ENCODE results near the gene ROBO1.

ROBO1 gene

DNA sequence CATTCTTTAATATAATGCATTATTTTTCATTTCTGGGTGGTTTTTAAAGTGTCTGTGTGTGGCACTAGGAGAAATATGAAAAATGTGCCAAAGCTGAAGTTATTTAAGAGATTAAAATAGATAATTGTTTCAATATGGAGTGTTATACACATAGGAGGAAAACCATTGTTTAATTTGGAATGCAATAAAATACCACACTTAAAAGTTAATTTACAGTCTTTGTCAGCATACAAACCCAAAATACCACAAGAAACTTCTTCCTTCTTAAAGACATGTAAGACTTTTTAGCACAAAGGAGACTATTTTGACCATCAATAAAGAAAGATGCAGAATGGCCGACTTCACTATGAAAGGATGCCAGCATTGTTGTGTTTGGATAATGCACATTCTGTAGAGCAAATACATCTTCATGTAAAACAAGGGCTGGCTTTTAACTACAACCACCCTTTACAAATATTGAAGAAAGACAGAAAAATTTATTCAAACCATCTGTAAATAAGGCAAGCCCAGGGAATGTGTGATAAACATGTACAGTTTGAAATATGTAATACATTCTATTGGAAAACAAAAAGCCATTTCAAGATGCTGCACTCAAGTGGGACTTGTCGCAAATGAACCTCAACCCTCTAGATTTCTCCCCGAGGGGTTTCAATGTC, 1146.6 kb downstream of the ROBO1 start:
- no peak for DNase-seq (ENCODE audit: low read depth)

- DNase-seq (ENCODE audit: low read depth) = no peak
Measured at GRCh38 chr3:78614486-78614885, 1153.3 kb downstream of the ROBO1 start.

- DNase-seq (ENCODE audit: low read depth) = no peak
Measured at GRCh38 chr3:78613421-78613879, 1154.3 kb downstream of the ROBO1 start.

- no peak for DNase-seq (ENCODE audit: low read depth)
Measured at GRCh38 chr3:78611278-78611677, 1156.5 kb downstream of the ROBO1 start.

DNA sequence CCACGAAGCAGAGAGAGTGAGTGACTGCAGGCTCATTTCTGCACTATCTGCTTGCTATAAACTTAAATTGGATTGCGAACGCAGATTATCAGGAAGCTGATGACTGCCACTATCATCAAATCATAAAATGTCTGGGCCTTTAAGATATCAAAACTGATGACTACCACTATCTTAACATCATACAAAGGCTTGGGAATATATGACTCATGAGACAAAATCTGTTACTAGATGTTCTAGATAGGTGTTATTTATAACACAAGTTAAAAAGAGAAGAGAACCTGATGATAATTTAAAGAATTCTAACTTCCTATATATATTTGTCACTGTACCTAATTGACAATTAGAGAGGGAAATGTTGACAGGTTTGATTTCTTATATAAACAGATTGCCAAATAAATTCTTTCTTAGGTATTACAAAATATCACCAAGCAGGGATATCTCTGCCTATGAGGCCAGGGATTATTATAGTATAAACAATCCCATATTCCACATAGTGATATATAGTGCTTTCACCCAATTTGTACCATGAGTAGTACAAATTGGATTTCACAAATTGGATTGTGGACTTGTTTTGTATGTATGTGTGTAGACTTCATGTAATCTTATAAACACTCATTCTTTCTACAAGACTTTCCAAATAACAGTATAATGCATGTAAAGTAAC, 1157.2 kb downstream of the ROBO1 start:
- DNase-seq (ENCODE audit: low read depth) = no peak

- no peak for DNase-seq (ENCODE audit: low read depth)
Measured at GRCh38 chr3:78606756-78607155, 1161.0 kb downstream of the ROBO1 start.

- no peak for DNase-seq (ENCODE audit: low read depth)
Measured at GRCh38 chr3:78605178-78605577, 1162.6 kb downstream of the ROBO1 start.

DNA sequence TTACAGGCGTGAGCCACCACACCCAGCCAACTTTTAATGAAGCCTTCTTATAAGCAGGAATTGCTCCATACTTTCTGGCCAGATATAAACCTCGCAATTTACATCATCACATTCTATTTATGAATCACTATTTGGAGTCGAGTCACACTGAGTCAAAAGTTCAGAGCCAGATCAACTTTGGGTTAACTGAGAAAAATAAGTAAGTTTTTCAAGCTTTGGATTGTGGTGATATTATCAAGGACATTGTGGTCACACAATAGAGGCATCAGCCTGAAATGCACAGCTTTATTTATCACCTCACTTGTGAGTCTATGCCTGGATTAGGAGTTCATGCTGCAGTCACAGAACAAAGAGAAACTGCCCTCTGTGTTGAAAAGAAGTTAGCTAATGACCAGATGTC, 1163.5 kb downstream of the ROBO1 start:
- no peak for DNase-seq (ENCODE audit: low read depth)

DNA sequence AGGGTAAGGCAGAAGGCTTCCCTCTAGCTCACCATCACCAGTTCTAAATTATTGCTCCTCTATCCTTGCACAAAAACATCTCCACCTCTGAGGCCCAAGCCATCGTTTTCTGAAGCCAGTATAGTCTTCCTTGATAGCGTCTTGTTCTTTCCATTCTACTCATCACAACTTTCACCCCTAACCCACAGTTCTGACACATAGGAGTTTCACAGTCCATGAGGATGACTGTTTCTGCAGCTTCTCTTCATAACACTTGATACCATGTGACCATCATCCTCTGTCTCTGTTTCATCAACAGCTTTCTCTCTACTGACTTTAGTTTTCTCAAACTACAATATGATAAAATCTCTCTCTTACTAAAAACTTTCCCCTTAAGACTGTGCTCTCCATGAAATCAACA, 1166.5 kb downstream of the ROBO1 start:
- DNase-seq (ENCODE audit: low read depth) = no peak

DNA sequence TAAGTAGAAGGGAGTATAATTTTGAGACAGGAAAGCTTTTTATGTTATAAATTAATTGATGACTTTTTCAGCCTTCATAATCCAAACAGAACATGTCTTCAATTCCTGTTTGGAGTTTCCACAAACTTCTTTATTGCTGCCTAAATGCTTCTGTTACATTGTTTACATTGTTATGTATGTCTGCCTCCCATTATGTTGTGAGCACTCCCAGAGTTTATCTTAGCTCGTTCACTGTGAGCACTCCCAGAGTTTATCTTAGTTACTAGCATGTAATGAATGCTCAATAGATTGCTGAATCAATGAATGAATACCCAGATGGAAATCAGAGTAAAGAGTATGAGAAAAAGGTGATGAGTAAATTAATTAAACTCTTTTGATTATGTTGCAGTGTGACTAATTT, 1178.0 kb downstream of the ROBO1 start:
- no peak for DNase-seq (ENCODE audit: low read depth)

DNA sequence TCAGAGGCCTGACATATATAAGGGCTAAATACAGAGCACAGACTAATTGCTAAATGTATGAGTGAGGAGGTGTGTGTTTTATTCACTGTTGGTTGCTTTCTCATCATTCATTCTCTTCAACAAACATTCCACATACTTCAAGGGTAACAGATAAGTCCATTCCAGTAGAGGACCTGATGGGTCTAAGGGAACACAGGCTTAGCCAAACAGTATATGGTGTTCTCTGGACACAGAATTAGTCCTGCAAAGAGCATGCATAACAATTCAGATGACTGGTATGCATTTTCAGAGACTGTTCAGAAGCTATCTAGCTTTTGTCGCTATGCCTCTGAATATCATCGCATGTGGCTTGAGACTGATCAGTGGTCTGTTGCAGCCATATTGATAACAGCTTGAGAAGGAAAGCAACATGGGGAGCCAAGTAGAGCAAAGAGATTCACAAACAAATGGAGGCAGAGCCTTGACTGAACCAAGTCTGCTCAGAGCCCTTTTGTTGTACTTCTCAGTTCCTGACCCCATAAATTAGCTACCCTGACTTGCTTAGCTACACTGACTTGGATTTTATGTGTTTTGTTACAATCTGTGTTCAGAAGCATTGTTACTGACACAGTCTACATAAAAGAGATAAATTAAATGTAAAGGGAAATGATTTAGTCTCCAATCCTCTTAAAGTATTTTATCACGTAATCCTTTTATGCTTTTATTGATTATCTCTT, 1178.7 kb downstream of the ROBO1 start:
- DNase-seq (ENCODE audit: low read depth) = no peak

GRCh38 chr3:78580681-78581080, 1187.1 kb downstream of the ROBO1 start:
- DNase-seq (ENCODE audit: low read depth) = no peak

GRCh38 chr3:78571486-78571885, 1196.3 kb downstream of the ROBO1 start:
- no peak for DNase-seq (ENCODE audit: low read depth)

- no peak for DNase-seq (ENCODE audit: low read depth)
Measured at GRCh38 chr3:78570496-78570895, 1197.3 kb downstream of the ROBO1 start.

GRCh38 chr3:78569804-78570203, 1198.0 kb downstream of the ROBO1 start:
- no peak for DNase-seq (ENCODE audit: low read depth)

GRCh38 chr3:78565712-78566111, 1202.1 kb downstream of the ROBO1 start:
- DNase-seq (ENCODE audit: low read depth) = no peak

DNA sequence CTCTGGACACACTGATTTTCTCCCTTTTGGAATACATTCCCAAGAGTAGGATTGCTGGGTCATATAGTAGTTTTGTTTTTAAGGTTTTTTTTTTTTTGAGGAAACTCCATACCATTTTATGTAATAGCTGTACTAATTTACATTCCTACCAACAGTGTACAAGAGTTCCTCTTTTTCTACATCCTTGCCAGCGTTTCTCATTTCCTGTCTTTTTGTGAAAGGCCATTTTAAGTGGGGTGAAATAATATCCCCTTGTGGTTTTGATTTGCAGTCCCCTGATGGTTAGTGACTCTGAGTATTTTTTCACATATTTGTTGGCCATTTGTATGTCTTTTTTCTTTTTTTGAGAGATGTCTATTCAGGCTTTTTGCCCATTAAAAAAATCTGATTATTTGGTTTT, 1205.5 kb downstream of the ROBO1 start:
- no peak for DNase-seq (ENCODE audit: low read depth)
